ENCODE measurements around the gene PNKP. TPM values are rescaled to one million over a fixed set of nuclear protein-coding genes. Genes with fewer than 3 reads are reported as not detected.

PNKP gene
- total RNA-seq, 1 experiment from 2014 or later, result 146 TPM

- TF ChIP-seq ATF1 (CRISPR knock-in tag; IDR thresholded peaks at IDR 0.05) (peak; percentile 83), ZNF138 (CRISPR knock-in tag; conservative IDR thresholded peaks at IDR 0.05) (no peak; the same call in 1 of the 2 replicates), IRF2 (CRISPR knock-in tag; IDR thresholded peaks at IDR 0.05; ENCODE audit: borderline replicate concordance, low read depth) (no peak; the same call in none of the 2 replicates), CTCF (IDR thresholded peaks at IDR 0.05) (peak; percentile 23; the same call in 1 of the 2 replicates), PREB (CRISPR knock-in tag; IDR thresholded peaks at IDR 0.05; ENCODE audit: borderline replicate concordance) (no peak)
Measured at GRCh38 chr19:49890349-49891311, 23.3 kb upstream of the PNKP start (continued).

- peak; percentile 89 for DNase-seq (ENCODE audit: low spot score)
- H3K27me3 Mint-ChIP-seq (ENCODE audit: low read depth), result peaks cover 43% of the 10 kb centered on the region
- ChIA-PET CTCF (interaction anchor here (0.9 to 2.5 kb wide), 22 partner anchors 9 to 172 kb away, joined by 3 to 18 read pairs (median 5); partner anchors contain the start of genes AKT1S1, ATF5, FUZ and NUP62), POLR2A (interaction anchor here (0.9 to 2.4 kb wide), 3 partner anchors 13 to 40 kb away, joined by 6 to 13 read pairs (median 11); partner anchors contain the start of genes AKT1S1, ATF5, NUP62 and TBC1D17)
- peaks cover 11% of the 10 kb centered on the region for H3K4me1 Mint-ChIP-seq
- peak overlapping the region; percentile 95; the same call in 1 of the 2 replicates for H3K27ac Mint-ChIP-seq
- no peaks in the 10 kb centered on the region for H3K9me3 Mint-ChIP-seq
- ATAC-seq, result peak; percentile 76
- peaks cover 25% of the 10 kb centered on the region for H3K36me3 Mint-ChIP-seq
- H3K4me3 Mint-ChIP-seq, result peak overlapping the region; percentile 73
- TF ChIP-seq ZNF317 (CRISPR knock-in tag; IDR thresholded peaks at IDR 0.05; ENCODE audit: borderline replicate concordance, low read depth) (peak; percentile 88), MYBL2 (CRISPR knock-in tag; IDR thresholded peaks at IDR 0.05) (peak; percentile 99), E2F4 (CRISPR knock-in tag; IDR thresholded peaks at IDR 0.05; ENCODE audit: borderline replicate concordance, low read depth) (peak; percentile 97), TP53 (CRISPR knock-in tag; IDR thresholded peaks at IDR 0.05) (peak; percentile 99), ZNF671 (CRISPR knock-in tag; IDR thresholded peaks at IDR 0.05) (no peak), CDX4 (CRISPR knock-in tag; IDR thresholded peaks at IDR 0.05; ENCODE audit: borderline replicate concordance) (no peak), STAT6 (CRISPR knock-in tag; conservative IDR thresholded peaks at IDR 0.05; ENCODE audit: low read depth) (no peak), OVOL2 (CRISPR knock-in tag; IDR thresholded peaks at IDR 0.05; ENCODE audit: borderline replicate concordance) (no peak), FOXK1 (CRISPR knock-in tag; IDR thresholded peaks at IDR 0.05) (peak; percentile 99), IRF1 (CRISPR knock-in tag; IDR thresholded peaks at IDR 0.05) (peak; percentile 99), EMX1 (CRISPR knock-in tag; IDR thresholded peaks at IDR 0.05) (no peak), ELF4 (CRISPR knock-in tag; IDR thresholded peaks at IDR 0.05; ENCODE audit: low read depth) (peak; percentile 99), ESRRA (CRISPR knock-in tag; IDR thresholded peaks at IDR 0.05; ENCODE audit: borderline replicate concordance) (peak; percentile 99), NFATC4 (CRISPR knock-in tag; IDR thresholded peaks at IDR 0.05) (no peak), HMGA2 (CRISPR knock-in tag; IDR thresholded peaks at IDR 0.05) (no peak), JUN (CRISPR knock-in tag; IDR thresholded peaks at IDR 0.05) (peak; percentile 99), CTCF (IDR thresholded peaks at IDR 0.05) (peak; percentile 66; the same call in 1 of the 2 replicates), JAZF1 (CRISPR knock-in tag; IDR thresholded peaks at IDR 0.05) (no peak)
Measured at GRCh38 chr19:49889687-49890348, 22.4 kb upstream of the PNKP start.
